Gastrocnemius medialis (tissue), 4 donors: ENCODE results near the gene CMTM1. TPM values are rescaled to one million over a fixed set of nuclear protein-coding genes. Genes with fewer than 3 reads are reported as not detected.

ENCODE experiments used
- ATAC-seq, 2 donors: fragments of 150-250 bp; one replicate each; pipeline ENCODE4 v1.9.1; 2016
- DNase-seq, 2 donors: peaks; one replicate each; pipeline ENCODE4 v3.0.0-alpha.2; 2019
- H3K27ac ChIP-seq, 4 donors: fragments of 200-600 bp; sonication (generic); 1 replicate in 1 of 4; 2 replicates in 3 of 4; pipeline ENCODE4 v1.5.1; 2016 to 2018; ENCODE audit warnings: mild to moderate bottlenecking in 2 of 4, moderate library complexity in 1 of 4
- H3K27me3 ChIP-seq, 3 donors: fragments of 200-600 bp; sonication (generic) in 2 of 3; 1 replicate in 1 of 3; 2 replicates in 2 of 3; pipeline versions ENCODE4 v1.5.1 to v1.6.0; 2016 to 2019; ENCODE audit warnings: mild to moderate bottlenecking in 1 of 3, moderate library complexity in 1 of 3
- H3K36me3 ChIP-seq, 2 donors: fragments of 200-600 bp; sonication (generic) in 1 of 2; one replicate each; pipeline ENCODE4 v1.5.1; 2017 to 2018
- H3K4me1 ChIP-seq, 2 donors: fragments of 200-600 bp; sonication (generic) in 1 of 2; one replicate each; pipeline ENCODE4 v1.5.1; 2016 to 2017; ENCODE audit warnings: mild to moderate bottlenecking in 2 of 2
- H3K4me3 ChIP-seq, 4 donors: fragments of 200-600 bp; sonication (generic) in 3 of 4; 1 replicate in 1 of 4; 2 replicates in 3 of 4; pipeline ENCODE4 v1.5.1; 2016 to 2019; ENCODE audit warnings: mild to moderate bottlenecking in 2 of 4
- H3K9me3 ChIP-seq, 3 donors: fragments of 200-600 bp; sonication (generic) in 2 of 3; 1 replicate in 1 of 3; 2 replicates in 2 of 3; pipeline ENCODE4 v1.5.1; 2016 to 2019
- CTCF ChIP-seq, 5 experiments: fragments of 450-650 bp in 3 of 5; fragments of 200-600 bp in 2 of 5; sonication (generic) in 2 of 5; IDR thresholded peaks in 4 of 5; conservative IDR thresholded peaks in 1 of 5; 1 replicate in 4 of 5; 2 replicates in 1 of 5; pipeline ENCODE4 v1.5.1; 2016 to 2019; ENCODE audit warnings: antibody characterized with exemption in 5 of 5, mild to moderate bottlenecking in 3 of 5, moderate library complexity in 3 of 5
- POLR2A ChIP-seq, 2 donors: fragments of 450-650 bp; IDR thresholded peaks; one replicate each; pipeline ENCODE4 v1.6.1; 2017; ENCODE audit warnings: antibody characterized with exemption in 2 of 2, mild to moderate bottlenecking in 2 of 2, moderate library complexity in 2 of 2
- in situ Hi-C, 4 donors: fragments of 200-750 bp; cut with MboI; loops; one replicate each; pipeline versions ENCODE4 v1.15.0 to v1.8.0; 2017; ENCODE audit warnings: low sequenced_read_pairs in 4 of 4
- intact Hi-C: fragments of 100-400 bp; cut with DNase I; formaldehyde crosslinking; loops from one replicate; pipeline ENCODE4 v1.15.1; 2023; ENCODE audit warnings: low total_unique reads
- total RNA-seq, 4 donors: library from RNA; depleted of rRNA; stranded (reverse); fragments of >200 nt; gene quantifications; one replicate each; pipeline versions ENCODE4 v1.1.0 to v1.2.3, GENCODE V29; 2016

CMTM1 gene
- total RNA-seq, 4 donors from 2014 or later = 0.31 TPM; not detected in 3

- Histone ChIP-seq H3K36me3 (no peaks in the 10 kb centered on the region), H3K27ac (no peak overlapping the region), H3K9me3 (no peaks in the 10 kb centered on the region), H3K4me3 (no peak overlapping the region), H3K4me1 (peaks cover 6 to 8% of the 10 kb centered on the region in 2 donors), H3K27me3 (peaks cover 11 to 16% (median 14%) of the 10 kb centered on the region in 3 donors)
- DNase-seq (no peak), ATAC-seq (no peak)
- in situ Hi-C loops = loop anchor here (10.0 to 25.0 kb wide), 3 partner anchors 185 to 263 kb away; no protein-coding TSS in a partner anchor
- intact Hi-C loops = loop anchor here (5.0 kb wide), 1 partner anchor 122 kb away; no protein-coding TSS in a partner anchor
- TF ChIP-seq POLR2A (IDR thresholded peaks at IDR 0.05) (no peak), CTCF (IDR thresholded peaks at IDR 0.05 in 4 of 5, conservative IDR thresholded peaks at IDR 0.05 in 1 of 5) (no peak)
Measured at GRCh38 chr16:66599726-66600125, 33.5 kb downstream of the CMTM1 start.

DNA sequence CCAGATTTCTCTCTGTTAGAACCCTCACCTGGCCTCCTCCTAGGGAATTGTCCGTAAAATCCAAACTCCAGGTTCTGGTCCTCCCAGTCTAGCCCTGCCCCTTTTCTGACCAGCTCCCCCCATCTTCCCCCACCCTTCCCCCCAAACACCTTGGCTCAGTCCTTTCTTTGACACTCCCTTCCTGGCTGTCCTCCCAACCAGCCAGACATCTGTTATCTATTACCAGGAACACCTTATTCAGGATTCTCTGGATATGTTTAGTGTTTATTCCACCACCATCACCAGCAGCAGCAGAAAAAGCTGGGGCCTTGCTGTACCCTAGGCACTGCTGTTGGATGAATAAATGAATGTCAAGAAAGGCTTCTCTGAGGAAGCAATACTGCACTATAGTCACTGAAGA lies 34.2 kb downstream of the CMTM1 start:
- Histone ChIP-seq H3K9me3 (no peaks in the 10 kb centered on the region), H3K4me3 (no peak overlapping the region), H3K27ac (no peak overlapping the region), H3K4me1 (peaks cover 6 to 8% of the 10 kb centered on the region in 2 donors), H3K27me3 (peaks cover 11 to 23% (median 18%) of the 10 kb centered on the region in 3 donors), H3K36me3 (no peaks in the 10 kb centered on the region)
- in situ Hi-C loops = loop anchor here in 2 of 4 donors (10.0 to 25.0 kb wide), 2 partner anchors 196 to 262 kb away; no protein-coding TSS in a partner anchor
- DNase-seq = no peak
- intact Hi-C loops = loop anchor here (5.0 kb wide), 1 partner anchor 123 kb away; no protein-coding TSS in a partner anchor
- ATAC-seq = no peak
- TF ChIP-seq CTCF (IDR thresholded peaks at IDR 0.05 in 4 of 5, conservative IDR thresholded peaks at IDR 0.05 in 1 of 5) = no peak
- no peak for TF ChIP-seq POLR2A (IDR thresholded peaks at IDR 0.05)

GRCh38 chr16:66601471-66601870 lies 35.2 kb downstream of the CMTM1 start:
- Histone ChIP-seq H3K27me3 (peaks cover 11 to 25% (median 18%) of the 10 kb centered on the region in 3 donors), H3K27ac (no peak overlapping the region), H3K4me1 (peaks cover 6 to 8% of the 10 kb centered on the region in 2 donors), H3K4me3 (no peak overlapping the region), H3K9me3 (no peaks in the 10 kb centered on the region), H3K36me3 (no peaks in the 10 kb centered on the region)
- no peak for DNase-seq
- no peak for ATAC-seq
- in situ Hi-C loops (loop anchor here in 2 of 4 donors (10.0 to 25.0 kb wide), 2 partner anchors 197 to 261 kb away; no protein-coding TSS in a partner anchor), intact Hi-C loops (loop anchor here (5.0 kb wide), 1 partner anchor 124 kb away; no protein-coding TSS in a partner anchor)
- no peak for TF ChIP-seq POLR2A (IDR thresholded peaks at IDR 0.05)
- no peak for TF ChIP-seq CTCF (IDR thresholded peaks at IDR 0.05 in 4 of 5, conservative IDR thresholded peaks at IDR 0.05 in 1 of 5)

- in situ Hi-C loops = loop anchor here in 2 of 4 donors (10.0 to 25.0 kb wide), 2 partner anchors 199 to 259 kb away; no protein-coding TSS in a partner anchor
- no peak for ATAC-seq
- DNase-seq = no peak
- Histone ChIP-seq H3K27me3 (peaks cover 11 to 25% (median 18%) of the 10 kb centered on the region in 3 donors), H3K36me3 (no peaks in the 10 kb centered on the region), H3K4me3 (peak overlapping the region; percentile 52 to 69 (median 62)), H3K9me3 (no peaks in the 10 kb centered on the region), H3K27ac (peak overlapping the region; percentile 65 to 81 (median 80)), H3K4me1 (peaks cover 10% of the 10 kb centered on the region in 2 donors)
- intact Hi-C loops = loop anchor here (2.0 to 5.0 kb wide), 2 partner anchors 126 to 197 kb away; no protein-coding TSS in a partner anchor
- TF ChIP-seq CTCF (IDR thresholded peaks at IDR 0.05 in 4 of 5, conservative IDR thresholded peaks at IDR 0.05 in 1 of 5) (no peak), POLR2A (IDR thresholded peaks at IDR 0.05) (no peak)
Measured at GRCh38 chr16:66603537-66604375, 37.5 kb downstream of the CMTM1 start.
